ENCODE results near the gene SMC3.
"Not testable (repeated sequence)": the region's sequence is repeated elsewhere in the genome, so short reads cannot be mapped to it uniquely, and the experiment has no call there.

Gene SMC3

GRCh38 chr10:110567201-110568054 lies at the start of gene SMC3:
SMC3 (plus strand) TSS chr10:110567695; CDS start chr10:110567817, 122 bp downstream.
- intact Hi-C loops (cut with DNase I): loop anchor here (5.0 kb wide), 1 partner anchor 255 kb away; no protein-coding TSS in a partner anchor
- DNase-seq: peak; percentile 87 to 98 (median 91)

DNA sequence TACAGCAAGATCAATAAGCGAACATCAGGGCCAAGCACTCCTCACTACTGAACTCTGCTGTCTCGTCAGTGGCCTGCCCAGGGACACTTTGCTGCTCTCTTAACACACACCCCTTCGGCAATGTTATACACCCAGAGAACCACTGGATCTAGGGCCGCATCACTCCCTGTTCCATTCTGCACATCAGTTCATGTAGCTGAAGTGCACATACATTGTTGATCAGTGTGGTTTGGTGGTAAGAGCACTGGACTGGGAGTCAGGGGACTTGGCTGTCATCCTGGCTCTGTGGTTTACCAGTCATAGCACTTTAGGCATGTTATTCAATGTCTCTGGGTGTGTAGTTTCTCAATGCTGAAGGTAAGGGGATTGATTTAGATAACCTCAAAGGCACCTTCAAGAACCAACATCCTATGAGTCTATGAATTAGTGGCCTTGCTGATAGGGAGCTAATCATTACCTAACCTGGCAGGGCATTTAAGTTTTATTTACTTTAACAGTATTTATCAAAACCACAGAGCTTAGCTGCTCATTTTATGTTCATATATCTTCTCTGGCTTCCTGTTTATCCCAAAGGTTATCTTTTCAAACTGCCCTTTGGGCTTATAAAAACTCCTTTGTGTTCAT lies 45.0 kb upstream of the SMC3 start:
- intact Hi-C loops (cut with DNase I): no loop called here

DNA sequence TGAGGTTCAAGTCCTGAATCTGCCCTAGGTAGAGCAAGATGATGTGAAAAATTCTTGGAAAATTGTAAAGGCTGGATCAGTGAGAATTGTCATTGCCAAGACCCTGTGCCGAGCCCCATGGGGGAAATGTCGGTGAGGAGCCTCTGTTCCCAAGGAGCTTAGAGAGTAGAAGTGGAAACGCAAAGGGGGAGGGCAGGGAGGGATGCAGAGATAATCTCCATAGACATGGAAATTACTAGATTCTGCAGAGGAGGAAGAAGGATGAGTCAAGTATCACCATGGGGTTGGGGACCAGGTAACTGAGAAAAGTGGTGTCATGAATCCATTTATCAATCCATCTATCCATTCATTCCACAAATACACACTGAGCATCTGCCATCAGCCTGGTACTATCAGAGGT lies 43.8 kb upstream of the SMC3 start:
- no peak for DNase-seq
- intact Hi-C loops (cut with DNase I): no loop called here

More for the DNA sequence above, 45.0 kb upstream of the SMC3 start:
- DNase-seq: no peak

- no peak for DNase-seq
- intact Hi-C loops (cut with DNase I): no loop called here
These were observed 43.2 kb upstream of the SMC3 start for GRCh38 chr10:110524179-110524858.

GRCh38 chr10:110524859-110525232 lies 42.6 kb upstream of the SMC3 start:
- no peak for DNase-seq
- intact Hi-C loops (cut with DNase I): no loop called here

- no peak for DNase-seq
- intact Hi-C loops (cut with DNase I): no loop called here
These were observed 41.9 kb upstream of the SMC3 start for GRCh38 chr10:110525349-110526260.

DNA sequence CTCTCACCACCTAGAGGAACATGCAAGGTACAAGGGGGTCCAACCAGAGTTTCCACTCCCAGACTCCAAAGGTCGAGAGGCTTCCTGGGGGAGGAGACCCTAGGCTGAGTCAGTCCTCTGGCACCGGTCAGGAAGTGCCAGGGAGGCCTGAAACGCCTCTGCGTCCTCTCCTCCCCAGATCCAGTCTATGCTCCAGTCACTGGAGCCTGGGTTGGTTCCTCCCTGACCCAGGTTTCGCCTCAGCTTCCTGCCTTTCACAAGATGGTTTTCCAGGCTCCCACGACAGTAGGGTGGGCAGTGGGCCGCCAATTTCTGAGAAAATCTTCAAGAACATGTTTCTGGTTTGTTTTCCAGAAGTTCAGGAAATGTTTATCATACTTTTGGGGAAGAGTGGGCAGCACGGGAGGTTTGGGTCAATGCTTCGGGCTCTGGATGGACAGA lies 39.7 kb upstream of the SMC3 start:
- intact Hi-C loops (cut with DNase I): no loop called here
- DNase-seq: peak in 1 of 10 donors; percentile 43

GRCh38 chr10:110528224-110528996 lies 39.1 kb upstream of the SMC3 start:
- intact Hi-C loops (cut with DNase I): no loop called here
- DNase-seq: peak in 1 of 10 donors; percentile 59

GRCh38 chr10:110528997-110529524 lies 38.4 kb upstream of the SMC3 start:
- intact Hi-C loops (cut with DNase I): not testable (repeated sequence)

DNA sequence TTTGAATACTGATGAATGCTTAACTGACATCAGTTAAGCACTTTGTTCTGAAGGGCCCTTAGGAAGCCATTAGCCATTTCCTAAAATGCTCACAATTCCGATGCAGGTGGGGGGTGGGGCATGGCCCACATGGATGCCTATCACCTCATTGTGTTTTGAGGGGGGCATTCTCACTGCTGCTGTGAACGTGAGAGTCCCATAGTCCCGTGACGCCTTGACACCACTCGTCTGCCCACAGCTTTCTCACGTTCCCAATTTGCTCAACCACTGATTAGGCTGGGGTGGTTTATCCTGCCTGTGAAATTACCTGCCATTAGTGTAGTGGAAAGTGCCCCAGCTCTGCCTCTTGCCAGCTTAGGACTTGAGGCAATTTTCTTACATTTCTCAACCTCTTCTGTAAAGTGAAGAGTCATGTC lies 37.9 kb upstream of the SMC3 start:
- no peak for DNase-seq
- intact Hi-C loops (cut with DNase I): no loop called here

More at GRCh38 chr10:110528997-110529524, 38.4 kb upstream of the SMC3 start:
- not testable (repeated sequence) for DNase-seq

GRCh38 chr10:110530131-110530831 lies 37.2 kb upstream of the SMC3 start:
- intact Hi-C loops (cut with DNase I): no loop called here
- DNase-seq: peak in 1 of 10 donors; percentile 85

- DNase-seq: no peak
- intact Hi-C loops (cut with DNase I): no loop called here
These were observed 35.8 kb upstream of the SMC3 start for GRCh38 chr10:110531687-110532086.

DNA sequence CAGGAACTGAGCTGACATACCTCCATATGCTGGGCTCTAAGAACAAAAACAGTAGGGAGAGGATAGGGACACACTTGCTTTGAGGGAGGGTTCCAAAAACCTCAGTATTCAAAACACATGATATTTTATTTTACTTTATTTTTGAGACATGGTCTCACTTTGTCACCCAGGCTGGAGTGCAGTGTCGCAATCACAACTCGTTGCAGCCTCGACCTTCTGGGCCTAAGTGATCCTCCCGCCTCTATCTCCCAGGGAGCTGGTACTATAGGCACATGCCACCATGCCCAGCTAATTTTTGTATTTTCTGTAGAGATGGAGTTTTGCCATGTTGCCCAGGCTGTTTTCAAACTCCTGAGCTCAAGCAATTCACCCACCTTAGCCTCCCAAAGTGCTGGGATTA lies 34.9 kb upstream of the SMC3 start:
- DNase-seq; intact Hi-C loops (cut with DNase I): not testable (repeated sequence)

DNA sequence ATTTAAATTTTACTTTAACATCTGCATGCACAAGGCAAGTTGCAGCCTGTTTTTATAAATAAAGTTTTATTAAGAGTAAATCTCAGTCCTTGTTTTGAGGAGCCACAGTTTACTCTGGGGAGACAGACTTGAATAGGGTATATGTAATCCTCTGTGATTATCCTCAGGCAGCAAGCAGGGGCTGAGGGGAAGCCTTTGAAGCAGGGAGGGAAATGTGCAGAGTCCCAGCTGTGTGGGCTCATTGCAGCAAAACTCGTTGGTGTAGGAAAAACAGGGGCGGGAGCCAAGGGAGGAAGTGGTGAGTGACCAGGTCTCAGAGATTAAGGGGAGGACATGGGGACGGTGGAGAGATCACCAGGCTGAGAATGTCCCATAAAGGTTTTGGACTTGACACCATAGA lies 34.3 kb upstream of the SMC3 start:
- DNase-seq: no peak

DNA sequence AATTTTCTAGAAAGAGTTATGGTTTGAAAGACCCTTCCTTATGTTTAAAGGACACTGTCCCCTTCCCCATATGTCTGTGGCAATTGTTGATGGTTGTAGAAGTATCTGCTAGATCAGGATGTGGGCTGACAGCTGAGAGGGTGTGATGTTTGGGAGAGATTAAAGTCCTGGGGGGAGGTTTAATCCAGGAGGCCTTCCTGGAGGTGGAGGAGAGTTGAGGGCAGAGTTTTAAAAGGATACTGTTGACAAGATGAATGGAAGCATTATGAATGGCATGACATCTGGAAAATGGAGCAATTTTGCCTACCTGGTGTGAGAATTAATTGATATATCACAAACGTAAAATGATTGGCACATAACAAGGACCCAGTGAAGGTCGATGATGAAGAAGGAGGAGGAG lies 32.9 kb upstream of the SMC3 start:
- intact Hi-C loops (cut with DNase I): no loop called here
- DNase-seq: no peak

More for the DNA sequence above, 34.3 kb upstream of the SMC3 start:
- intact Hi-C loops (cut with DNase I): no loop called here

DNA sequence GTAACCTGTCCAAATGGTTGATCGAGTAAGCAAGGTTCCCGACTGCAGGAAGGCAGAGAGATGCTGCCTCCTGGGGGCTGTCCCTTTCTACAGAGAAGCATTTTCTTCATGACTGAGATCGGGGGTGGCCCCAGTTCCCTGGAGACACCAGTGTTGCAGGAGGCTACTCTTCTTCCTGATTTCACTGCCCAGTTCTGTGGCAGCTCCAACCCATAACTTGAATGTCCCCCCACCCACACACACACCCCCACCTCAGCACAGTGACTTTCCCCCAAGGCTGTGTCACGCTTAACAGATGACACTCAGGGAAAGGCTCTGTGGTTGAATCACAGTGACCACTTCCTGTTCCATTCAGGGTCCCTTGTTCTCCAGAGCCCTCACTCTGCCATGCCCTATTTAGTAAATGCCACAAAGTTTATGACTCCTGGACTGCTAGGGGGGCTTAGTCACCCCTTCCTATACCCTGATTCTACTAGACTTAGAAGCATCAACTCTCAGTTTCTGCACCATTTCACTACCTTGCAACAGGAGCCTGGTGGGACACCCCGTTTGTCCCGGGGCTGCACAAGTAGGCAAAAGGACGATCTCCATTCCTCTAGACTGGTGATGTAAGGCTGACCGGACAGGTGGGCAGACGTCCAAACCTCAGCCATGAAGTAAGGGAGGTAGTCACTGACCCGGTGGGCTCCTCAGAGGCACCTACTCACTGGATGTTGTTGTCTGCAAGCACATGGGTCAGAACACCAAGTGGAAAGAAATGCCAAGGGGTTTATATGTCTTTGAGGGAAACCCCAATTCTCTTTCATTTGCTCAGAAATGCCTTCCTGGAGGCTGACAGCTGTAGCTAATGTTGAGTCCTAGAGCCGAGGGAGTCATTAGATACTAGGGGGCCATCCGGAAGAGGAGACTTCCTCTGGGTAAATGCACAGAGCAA lies 31.3 kb upstream of the SMC3 start:
- DNase-seq: peak in 1 of 10 donors; percentile 61
- intact Hi-C loops (cut with DNase I): no loop called here

DNA sequence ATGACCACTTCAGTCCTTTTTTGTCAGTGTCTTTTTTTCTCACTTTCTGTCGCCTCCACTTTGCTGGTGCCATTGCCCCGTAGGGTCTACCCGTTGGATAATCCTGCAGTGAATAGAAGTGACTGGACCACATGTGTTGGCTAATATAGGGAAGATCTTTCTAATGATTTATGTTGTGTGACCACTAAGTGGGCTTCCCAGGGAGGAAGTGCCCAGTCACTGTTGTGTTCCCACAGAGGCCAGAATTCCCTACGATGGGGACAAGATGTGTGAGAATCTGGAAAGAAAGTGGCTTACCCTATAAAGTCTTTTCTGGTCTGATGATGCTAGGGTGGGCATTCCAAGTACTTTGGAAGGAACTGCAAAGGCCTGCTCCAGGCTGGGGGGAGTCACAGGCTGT lies 28.4 kb upstream of the SMC3 start:
- no peak for DNase-seq
- intact Hi-C loops (cut with DNase I): no loop called here
